Measurements from ENCODE around the gene NOS1.

- TF ChIP-seq CTCF (IDR thresholded peaks at IDR 0.05) (no peak), POLR2A (IDR thresholded peaks at IDR 0.05) (no peak), POLR2AphosphoS5 (IDR thresholded peaks at IDR 0.05) (no peak)
Measured at GRCh38 chr12:117167769-117168168, 193.7 kb downstream of the NOS1 start.
